SKM-1 treated with dmso at 0.1 percent for 144 hours (cell line): ENCODE data around the gene COQ2.
"Not testable (repeated sequence)": the region's sequence is repeated elsewhere in the genome, so short reads cannot be mapped to it uniquely, and the experiment has no call there.

Experiments used
- DNase-seq: peaks from one replicate; lab custom pipeline; 2025; ENCODE audit not compliant: unreplicated experiment; lab: John Stamatoyannopoulos, UW

Gene COQ2

DNA sequence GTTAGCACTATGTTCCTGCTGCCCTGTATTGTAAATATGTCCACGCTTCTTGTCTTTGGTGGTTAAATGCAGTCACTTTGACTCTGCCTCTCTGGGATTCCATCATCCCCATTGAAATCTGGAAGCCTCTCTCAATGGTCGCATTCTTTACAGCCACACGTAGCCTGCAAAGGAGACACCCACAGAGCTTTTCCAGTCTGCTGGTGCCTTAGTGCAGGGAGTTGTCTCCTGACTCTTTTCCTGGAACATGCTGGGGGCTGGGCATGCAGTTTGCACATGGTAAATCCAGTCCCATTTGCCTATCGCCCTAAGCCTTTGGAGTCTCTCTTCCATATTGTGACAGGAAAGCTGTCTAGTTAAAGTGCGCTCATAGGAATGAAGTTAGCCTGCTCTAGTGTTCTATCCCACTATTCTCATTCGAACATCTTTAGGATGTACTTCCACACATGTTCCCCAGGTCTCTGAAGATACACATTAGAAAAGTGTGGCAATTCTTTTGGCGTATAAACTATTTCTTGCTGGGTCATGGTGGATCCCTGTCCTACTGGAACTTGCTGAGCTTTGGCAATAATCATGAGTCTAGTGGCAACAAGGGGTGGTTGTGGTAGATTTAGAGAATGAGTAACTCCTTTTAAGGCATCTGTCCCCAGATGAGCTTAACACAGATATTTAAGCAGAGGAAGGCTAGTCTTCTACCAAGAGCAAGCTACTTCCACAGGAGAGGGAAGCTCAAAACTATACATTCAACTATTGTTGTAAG, 33.7 kb downstream of the COQ2 start:
- DNase-seq: no peak

DNA sequence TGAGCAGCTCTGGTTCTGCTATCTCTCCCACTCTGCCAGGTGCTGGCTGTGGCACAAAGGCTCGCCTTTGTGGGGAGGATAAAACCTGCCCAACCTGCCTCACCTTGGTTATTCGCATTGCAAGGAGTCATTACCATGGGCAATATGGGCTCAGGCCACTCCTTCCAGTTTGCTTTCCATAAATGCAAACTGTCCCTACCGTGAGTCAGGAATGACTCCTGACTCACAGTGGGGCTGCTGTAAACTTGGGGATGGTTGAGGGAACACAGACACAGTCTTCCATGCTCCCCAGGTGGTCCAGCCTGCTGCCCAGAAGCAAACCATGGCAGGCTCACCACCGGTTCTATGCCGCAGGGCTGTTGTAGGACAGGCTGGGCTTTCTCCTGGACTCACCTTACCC, 36.1 kb downstream of the COQ2 start:
- no peak for DNase-seq

DNA sequence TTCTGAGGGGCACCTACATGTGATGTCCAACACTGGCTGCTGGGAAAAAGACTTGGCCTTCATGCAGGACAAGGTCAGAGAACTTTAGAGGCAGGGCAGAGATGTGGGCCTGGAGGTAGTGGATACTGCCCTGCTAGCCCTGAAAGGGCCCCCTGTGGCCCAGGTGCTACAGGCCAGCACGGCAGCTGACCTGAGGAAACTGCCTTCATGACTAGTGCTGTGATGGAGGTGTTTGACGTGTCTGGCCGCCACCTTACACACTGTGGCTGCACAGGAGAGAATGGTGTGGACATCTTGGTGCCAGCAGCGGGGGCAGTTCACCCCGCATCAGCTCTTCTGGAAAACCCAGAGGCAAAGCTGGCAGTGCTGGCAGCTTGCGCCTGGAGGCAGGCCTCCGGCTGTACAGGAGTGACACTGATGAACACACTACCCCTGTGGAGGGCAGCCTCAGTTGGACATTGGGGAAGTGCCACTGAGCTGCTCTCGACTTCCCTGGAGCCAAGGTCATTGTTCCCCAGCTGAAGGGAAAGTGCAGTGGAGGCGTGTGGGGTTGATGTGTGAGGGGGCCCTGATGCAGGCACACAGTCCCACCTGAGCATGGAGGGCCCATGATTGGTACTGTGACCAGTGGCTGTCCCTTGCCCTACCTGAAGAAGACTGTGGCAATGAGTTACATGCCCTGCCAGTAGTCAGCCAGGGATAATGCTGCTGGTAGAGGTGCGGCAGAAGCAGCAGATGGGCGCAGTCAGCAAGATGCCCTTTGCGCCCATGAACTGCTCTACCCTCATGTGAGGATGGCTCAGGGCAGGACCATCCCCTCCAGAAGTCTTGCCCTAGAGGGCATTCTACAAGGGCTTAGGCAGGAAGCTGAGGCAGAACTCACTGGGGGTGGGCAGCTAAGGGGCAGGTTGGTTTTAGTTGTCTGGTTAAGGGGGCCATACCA, 36.9 kb downstream of the COQ2 start:
- DNase-seq: no peak

DNA sequence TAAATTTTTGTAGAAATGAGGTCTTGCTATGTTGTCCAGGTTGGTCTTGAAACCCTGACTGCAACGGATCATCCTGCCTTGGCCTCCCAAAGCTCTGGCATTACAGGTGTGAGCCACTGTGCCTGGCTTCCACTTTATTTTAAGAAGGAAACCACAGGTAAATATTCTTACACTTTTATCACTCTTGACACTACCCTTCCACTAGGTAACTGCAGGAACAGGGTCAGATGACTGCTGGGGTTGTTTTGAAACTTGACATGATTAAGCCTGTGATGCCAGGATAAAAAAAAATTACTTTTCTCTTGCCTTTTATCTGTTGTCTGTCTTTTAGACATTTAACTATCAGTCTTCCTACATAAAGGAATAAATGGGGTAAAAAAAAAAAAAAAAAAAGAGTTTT, 43.5 kb downstream of the COQ2 start:
- no peak for DNase-seq

DNA sequence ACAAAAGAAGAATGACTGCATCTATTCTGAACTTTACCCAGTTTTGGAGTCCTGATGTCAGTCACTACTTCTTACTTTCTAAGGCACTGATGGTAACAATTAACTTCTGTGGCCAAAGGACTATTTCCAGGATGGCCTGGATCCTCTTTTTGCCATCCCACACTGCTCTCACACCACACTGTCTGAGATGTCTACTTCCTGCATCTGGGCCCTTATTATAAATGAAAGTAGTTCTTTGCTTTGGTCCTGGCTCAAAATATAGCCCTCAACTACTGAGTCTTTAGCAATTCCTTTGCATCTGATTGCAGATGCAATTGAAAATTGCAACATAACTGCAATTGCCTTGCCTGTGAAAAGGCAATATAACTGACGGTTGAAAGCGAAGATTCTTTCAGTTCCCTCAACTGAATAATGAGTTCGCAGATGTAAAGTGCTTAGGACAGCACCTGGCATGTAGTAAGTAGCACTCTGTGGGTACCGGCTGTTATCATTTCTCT, 44.2 kb downstream of the COQ2 start:
- DNase-seq: peak; percentile 97

DNA sequence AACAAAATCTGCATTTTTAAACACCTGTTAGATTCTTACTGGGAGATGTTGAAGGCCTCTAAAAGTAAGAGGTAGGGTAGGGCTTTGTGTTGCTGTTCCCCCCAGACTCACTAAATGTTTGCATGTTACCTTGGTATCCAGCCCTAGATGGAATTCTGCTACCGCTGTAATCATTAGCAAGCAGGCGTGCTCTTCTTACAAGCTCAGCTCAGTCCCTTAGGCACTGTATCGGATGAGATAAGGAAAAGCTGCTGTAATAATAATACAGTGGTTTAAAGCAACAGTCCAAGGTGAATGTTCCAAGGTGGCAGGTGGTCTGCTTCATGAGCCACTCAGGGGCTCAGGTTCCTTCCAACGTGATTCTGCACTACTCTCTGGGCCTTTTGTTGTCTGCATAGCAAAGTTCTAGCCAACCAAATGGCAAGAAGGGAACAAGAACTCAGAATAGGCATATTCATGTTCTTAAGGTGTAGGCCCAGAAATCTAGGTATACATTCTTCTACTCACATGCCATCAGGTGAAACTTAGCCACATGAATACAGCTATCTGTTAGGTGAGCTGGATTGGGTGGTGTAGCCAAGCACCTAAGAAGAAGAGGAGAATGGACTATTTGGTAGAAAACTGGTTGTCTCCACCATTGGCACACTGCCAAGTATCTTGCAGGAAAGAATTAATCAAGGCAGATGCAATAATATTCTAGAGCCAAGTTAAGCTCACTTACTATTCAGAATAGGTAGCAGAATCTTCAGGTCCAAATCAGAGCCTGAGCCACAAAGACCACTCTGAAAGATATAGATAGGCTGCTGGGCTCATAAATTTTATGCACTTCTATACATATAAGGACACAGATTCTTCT, 46.0 kb downstream of the COQ2 start:
- no peak for DNase-seq

DNA sequence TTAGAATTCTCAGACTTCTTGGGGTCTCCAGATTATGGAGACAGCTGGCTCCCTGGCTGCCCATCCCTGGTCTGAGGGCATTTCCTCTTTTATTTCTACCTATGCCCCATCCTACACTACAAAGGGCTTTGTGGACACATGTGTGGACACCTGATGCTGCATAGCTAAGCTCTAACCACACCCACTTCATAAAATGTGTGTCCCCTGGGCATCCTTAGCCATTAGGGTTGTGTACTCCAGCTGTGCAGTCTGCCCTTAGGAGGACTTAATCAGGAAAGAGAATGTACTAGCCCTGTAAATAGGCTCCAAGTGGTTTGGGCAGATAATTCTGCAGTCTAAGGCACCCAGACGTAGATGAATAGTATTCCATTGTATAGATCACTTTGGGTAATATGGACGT, 47.0 kb downstream of the COQ2 start:
- no peak for DNase-seq

DNA sequence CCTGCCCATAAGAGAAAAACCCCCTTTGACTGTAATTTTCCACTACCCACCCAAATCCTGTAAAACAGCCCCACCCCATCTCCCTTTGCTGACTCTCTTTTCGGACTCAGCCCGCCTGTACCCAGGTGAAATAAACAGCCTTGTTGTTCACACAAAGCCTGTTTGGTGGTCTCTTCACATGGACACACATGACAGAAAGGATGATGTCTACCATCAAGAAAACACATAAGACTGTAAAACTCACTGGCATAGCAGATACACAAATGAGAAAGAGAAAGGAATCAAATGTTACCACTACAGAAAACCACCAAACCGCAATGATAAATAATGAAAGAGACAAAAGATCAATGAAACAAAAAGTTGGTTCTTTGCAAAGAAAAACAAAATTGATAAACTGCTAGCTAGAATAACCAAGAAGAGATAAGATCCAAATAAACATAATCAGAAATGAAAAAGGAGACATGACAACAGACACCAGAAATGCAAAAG, 48.9 kb downstream of the COQ2 start:
- not testable (repeated sequence) for DNase-seq

DNA sequence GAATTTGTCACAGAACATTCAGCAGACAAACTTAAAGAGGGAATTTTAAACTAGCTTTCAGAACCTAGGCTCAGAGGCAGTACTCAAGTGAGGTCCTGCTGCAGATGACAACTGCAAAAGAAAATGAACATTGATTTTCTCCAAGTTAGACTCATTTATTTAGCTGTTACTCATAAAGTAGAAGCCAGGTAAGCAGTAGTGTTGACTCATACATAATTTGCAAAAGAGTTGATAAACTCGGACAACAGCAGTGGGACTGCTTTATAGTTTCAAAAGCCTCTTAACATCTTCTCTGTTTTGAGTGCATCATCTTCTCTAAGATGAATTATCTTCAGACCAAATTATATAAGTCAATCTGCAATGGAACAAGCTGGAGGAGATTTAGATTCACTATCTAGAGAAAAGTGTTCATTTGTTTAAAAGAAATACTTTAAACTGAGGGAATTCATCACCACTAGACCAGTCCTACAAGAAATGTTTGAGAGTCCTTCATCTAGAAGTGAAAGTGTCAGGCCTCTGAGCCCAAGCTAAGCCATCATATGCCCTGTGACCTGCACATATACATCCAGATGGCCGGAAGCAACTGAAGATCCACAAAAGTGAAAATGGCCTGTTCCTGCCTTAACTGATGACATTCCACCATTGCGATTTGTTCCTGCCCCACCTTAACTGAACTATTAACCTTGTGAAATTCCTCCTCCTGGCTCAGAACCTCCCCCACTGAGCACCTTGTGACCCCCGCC, 49.5 kb downstream of the COQ2 start:
- no peak for DNase-seq

DNA sequence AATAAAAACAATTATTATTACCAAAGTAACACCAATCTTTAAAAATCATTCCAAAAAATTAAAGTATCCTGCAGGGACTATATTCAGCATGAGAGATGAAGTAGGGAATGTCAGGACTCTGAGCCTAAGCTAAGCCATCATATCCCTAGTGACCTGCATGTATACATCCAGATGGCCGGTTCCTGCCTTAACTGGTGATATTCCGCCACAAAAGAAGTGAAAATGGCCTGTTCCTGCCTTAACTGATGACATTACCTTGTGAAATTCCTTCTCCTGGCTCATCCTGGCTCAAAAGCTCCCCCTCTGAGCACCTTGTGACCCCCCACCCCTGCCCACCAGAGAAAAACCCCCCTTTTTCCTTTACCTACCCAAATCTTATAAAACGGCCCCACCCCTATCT, 50.2 kb downstream of the COQ2 start:
- not testable (repeated sequence) for DNase-seq

DNA sequence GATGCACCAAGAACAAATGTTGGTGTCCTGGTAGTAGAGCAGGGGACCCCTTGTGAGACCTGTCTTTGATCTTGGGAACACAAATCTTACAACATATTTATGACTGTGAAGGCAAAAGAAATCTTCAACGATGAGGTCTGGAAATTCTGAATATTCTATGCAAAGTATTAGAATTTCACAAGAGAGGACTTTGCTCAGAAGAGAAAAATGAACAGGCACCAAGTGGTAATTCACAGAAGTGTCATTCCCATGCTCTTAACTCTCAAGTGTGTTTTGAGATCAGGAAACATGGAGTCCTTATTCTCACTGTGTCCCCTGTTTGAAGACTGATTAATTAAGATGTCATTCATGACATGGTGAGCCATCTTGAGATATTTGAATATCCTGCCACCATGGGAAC, 52.5 kb downstream of the COQ2 start:
- DNase-seq: peak; percentile 71

DNA sequence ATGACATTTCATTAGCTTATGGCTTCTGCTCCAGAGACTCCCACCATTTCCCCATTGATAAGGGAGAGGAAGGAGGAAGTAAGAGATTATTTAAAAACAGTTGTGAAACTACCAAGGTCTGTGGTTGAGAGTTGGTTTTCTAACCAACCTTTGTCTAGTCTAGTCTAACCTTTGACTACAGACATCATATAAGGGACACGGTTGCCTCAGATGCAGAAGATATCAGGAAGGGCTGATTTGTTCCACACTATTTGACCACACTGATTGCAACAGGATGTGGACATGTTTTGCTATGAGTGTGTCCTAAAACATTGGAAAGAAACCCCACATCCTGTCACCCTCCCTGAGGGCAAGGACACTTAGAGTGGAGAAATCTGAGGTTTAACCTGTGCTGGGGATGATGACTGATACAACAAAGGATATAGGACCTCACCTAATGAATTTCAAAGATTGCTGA, 53.0 kb downstream of the COQ2 start:
- DNase-seq: peak; percentile 99

DNA sequence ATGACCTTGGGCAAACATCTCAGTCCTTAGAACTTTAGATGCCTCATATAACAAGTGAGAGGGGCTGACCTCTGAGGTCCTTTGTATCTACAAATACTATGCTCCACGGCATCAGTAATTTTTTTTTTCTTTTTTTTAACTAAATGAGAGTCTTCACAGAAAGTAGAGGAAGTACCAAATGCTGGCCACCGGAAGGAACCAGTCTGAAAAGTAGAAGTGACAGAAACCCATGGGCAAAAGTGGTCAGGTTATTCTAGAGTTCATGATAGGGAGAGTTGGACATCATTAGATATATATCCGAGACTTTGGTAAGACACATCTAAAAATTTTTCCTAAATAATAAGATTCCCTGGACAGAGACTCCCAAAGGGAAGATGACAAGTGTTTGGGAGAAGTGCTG, 53.7 kb downstream of the COQ2 start:
- peak; percentile 52 for DNase-seq

DNA sequence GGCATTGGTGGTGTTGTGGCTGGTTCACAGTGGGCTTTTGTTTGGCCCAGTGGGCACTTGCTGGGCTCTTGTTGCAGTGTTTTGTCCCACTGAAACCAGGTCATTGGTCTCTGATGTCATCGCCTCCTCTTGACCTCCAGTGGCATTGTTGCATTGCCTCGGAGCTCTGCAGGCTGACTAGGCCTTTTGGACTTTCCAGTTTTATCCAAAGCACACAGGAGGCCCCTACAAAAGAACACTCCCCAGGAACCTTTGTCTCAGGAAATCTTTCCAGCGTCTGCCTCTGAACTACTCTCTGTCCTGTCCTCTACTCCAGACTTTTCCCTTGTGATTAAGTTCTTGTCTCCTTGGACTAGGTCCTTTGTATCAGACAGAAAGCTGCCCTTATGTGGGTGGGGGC, 54.8 kb downstream of the COQ2 start:
- DNase-seq: no peak

DNA sequence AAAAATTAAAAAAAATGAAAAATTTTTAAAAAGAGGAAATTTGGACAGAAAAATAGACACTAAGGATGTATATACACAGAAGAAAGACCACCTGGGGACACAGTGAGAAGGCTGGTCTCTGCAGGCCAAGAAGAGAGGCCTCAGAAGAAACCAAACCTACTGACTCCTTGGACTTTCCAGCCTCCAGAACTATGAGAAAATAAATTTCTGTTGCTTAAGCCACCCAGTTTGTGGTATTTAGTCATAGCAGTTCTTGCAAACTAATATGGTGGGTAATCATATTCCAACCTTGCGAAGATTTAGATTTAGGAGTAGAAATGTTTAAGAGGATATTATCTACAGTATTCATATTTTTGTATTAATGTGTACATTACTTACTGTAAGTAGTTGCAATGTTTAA, 56.4 kb downstream of the COQ2 start:
- DNase-seq: no peak

DNA sequence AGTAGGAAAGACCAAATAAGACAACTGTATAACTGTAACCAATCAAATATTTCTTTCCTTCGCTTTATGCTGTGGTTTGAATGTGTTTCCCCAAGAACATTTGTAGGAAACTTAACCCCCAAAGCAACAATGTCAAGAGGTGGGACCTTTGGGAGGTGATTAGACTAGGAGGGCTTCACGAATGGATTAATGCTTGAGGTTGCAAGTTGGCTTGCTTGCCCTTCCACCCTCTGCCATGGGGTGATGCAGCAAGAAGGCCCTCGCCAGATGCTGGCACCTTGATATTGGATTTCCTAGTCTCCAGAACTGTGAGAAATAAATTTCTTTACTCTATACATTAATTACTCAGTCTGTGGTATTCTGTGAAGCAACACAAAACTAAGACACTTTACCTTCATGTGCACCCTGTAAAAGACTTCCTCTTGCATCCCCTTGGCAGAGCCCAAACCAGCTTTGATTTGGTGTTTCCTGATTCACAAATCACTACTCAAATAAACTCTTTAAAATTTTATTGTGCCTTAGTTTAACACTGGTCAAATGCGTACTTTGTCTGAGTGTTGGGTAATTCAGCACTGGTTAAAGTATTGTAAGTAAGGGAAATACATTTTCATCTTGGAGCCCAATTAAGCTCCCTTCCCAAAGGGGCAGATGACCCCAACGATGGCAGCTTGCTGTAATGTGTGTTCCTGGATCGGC, 59.9 kb downstream of the COQ2 start:
- DNase-seq: no peak

DNA sequence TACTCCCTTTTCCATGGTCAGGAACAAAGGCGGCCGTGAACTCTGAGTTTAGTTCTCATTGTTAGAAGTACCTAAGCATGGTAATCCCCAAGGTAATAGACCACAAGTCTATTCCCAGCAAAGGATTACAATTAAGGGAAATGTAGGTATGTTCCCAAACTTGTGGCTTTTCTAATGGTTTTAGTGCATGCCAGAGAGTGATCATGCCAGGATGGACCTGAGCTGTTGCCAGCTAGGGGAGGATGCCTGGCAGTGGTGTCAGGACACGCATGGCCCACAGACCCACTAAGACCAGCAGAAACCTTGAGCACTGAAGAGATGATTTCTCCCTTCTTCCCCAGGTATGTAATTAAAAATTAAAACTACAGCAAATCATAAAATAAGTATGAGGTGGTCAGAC, 60.8 kb downstream of the COQ2 start:
- DNase-seq: no peak

DNA sequence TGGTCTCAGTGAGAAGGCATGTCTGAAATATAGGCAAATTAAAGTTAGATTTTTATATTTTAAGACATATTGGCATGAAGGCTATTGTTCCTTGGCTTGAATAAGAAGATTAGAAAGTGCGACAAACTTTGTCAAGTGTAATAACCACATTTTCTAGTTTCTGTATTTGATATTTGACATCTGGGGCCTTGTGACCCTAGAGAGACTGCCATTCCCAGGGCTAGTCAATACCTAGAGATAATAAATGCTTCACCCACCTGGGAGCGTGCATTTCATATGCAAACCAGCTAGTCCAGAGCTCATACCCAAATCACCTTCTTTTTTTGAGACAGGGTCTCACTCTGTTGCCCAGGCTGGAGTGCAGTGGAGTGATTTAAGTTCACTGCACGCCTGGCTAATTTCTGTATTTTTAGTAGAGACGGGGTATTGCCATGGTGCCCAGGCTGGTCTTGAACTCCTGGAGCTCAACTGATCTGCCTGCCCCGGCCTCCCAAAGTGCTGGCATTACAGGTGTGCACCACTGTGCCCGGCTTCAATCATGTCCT, 62.6 kb downstream of the COQ2 start:
- DNase-seq: no peak
